ENCODE data around the gene FBXO15.

DNA sequence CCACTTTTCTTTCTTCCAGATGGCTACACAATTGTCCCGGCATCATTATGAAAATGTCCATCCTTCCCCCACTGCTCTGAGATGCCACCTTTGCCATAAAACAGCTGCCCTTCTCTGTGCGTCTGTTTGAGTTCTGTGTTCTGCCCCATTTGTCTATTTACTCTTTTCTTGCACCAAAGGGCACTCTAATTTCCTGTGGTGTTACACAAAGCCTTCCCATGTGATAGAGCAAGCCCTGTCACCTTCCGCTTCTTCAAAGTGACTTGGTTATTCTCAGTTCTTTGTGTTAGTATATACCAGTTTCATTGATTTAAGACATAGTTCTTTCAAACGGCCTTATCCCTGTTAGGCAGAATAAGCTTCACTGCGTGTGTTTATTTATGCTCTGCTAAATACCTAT, 84.1 kb downstream of the FBXO15 start:
- TF ChIP-seq, protein P1, sequence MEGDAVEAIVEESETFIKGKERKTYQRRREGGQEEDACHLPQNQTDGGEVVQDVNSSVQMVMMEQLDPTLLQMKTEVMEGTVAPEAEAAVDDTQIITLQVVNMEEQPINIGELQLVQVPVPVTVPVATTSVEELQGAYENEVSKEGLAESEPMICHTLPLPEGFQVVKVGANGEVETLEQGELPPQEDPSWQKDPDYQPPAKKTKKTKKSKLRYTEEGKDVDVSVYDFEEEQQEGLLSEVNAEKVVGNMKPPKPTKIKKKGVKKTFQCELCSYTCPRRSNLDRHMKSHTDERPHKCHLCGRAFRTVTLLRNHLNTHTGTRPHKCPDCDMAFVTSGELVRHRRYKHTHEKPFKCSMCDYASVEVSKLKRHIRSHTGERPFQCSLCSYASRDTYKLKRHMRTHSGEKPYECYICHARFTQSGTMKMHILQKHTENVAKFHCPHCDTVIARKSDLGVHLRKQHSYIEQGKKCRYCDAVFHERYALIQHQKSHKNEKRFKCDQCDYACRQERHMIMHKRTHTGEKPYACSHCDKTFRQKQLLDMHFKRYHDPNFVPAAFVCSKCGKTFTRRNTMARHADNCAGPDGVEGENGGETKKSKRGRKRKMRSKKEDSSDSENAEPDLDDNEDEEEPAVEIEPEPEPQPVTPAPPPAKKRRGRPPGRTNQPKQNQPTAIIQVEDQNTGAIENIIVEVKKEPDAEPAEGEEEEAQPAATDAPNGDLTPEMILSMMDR (conservative IDR thresholded peaks at IDR 0.05): no peak
- no peak for TF ChIP-seq ZFX (IDR thresholded peaks at IDR 0.05)
